Measurements from ENCODE around the gene NDUFA1.

DNA sequence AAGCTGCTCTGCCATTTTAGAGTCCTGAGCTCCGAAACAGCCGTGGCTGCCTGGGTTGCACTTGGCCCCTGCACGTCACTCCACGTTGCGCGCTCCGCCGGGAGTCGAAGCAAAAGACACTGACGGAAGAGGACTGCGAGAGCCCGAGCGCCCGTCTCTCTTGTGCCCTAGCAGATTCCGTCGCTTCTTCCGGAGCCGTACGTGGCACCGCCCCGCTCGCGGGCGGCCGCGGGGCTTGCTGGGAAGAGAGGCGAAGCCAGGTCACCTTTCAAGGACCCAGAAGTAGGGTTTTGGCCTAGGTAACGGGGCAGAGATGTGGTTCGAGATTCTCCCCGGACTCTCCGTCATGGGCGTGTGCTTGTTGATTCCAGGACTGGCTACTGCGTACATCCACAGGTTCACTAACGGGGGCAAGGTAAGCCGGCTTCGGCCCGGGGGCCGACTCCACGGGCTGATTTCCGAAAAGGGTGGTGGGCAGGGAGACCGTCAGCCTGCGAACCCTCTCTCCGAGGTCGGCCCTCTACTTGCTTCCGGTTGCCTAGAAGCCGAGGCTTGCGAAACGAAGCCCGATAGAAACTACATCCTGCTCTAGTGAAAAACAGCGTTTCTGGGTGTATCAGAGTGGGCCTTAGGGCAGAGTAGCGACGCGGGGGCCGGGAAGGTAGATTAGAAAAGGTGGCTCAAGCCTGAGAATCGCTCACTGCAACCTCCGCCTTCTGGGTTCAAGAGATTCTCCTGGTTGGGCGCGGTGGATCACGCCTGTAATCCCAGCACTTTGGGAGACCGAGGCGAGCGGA is at the start of gene NDUFA1, which contains the start of gene RNF113A:
- TF ChIP-seq POLR2A (IDR thresholded peaks at IDR 0.05) = peak; percentile 84
- TF ChIP-seq, protein P1, sequence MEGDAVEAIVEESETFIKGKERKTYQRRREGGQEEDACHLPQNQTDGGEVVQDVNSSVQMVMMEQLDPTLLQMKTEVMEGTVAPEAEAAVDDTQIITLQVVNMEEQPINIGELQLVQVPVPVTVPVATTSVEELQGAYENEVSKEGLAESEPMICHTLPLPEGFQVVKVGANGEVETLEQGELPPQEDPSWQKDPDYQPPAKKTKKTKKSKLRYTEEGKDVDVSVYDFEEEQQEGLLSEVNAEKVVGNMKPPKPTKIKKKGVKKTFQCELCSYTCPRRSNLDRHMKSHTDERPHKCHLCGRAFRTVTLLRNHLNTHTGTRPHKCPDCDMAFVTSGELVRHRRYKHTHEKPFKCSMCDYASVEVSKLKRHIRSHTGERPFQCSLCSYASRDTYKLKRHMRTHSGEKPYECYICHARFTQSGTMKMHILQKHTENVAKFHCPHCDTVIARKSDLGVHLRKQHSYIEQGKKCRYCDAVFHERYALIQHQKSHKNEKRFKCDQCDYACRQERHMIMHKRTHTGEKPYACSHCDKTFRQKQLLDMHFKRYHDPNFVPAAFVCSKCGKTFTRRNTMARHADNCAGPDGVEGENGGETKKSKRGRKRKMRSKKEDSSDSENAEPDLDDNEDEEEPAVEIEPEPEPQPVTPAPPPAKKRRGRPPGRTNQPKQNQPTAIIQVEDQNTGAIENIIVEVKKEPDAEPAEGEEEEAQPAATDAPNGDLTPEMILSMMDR (IDR thresholded peaks at IDR 0.05) = no peak
